Measurements from ENCODE around the gene NLRP3.
"Not testable (repeated sequence)": the region's sequence is repeated elsewhere in the genome, so short reads cannot be mapped to it uniquely, and the experiment has no call there.

DNA sequence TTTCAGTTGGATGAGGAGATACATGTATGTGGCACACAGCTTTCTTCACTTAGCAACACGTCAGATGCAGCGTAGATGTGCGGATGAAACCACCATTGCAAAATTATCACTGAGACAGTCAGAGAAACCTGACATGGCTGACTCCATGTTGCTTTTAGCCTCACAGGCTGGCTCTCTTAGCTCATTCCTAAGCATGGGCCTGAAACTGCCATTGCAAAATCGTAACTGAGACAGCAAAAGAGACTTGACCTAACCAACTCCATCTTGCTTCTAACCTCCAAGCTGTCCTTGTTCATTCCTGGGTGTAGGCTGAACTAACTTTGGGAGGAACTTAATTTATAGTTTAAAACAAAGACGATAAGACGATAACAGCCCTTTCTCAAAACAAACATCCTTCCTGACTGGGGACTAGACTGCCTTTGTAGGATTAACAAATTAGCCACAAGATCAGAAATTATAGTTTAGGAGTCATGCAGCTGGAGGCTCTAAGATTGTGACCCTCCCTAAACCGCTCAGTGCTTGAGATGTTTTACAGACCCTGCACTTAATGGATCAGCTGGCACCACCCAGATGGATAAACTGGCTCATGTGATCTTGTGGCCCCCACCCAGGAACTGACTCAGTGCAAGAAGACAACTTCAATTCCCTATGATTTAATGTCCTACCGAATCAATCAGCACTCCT lies 41.2 kb upstream of the NLRP3 start:
- TF ChIP-seq EZH2 (IDR thresholded peaks at IDR 0.05; ENCODE audit: insufficient read depth, poor library complexity, severe bottlenecking); EZH2phosphoT487 (IDR thresholded peaks at IDR 0.05; ENCODE audit: insufficient read depth, low read depth): not testable (repeated sequence)
